Upper lobe of right lung (tissue), 1 donor: ENCODE results near the gene CYP8B1. TPM values are rescaled to one million over a fixed set of nuclear protein-coding genes. Genes with fewer than 3 reads are reported as not detected.
A peak's percentile ranks its signal among the peaks of the same experiment; 100 is the strongest.

Source experiments
- ATAC-seq: fragments of 200-7000 bp; cut with Tn5 transposase; one replicate; pipeline ENCODE4 v1.9.1; 2020; ENCODE audit warnings: mild to moderate bottlenecking, moderate library complexity
- DNase-seq: peaks from one replicate; pipeline ENCODE4 v3.0.0-alpha.2; 2020
- H3K27ac ChIP-seq: fragments of 200-600 bp; one replicate; pipeline ENCODE4 v1.8.0; 2022
- H3K27me3 ChIP-seq: fragments of 200-600 bp; one replicate; pipeline ENCODE4 v1.8.0; 2022; ENCODE audit warnings: mild to moderate bottlenecking
- H3K36me3 ChIP-seq: fragments of 200-600 bp; one replicate; pipeline ENCODE4 v1.8.0; 2022
- H3K4me1 ChIP-seq: fragments of 200-600 bp; one replicate; pipeline ENCODE4 v1.8.0; 2022
- H3K4me3 ChIP-seq: fragments of 200-600 bp; one replicate; pipeline ENCODE4 v1.8.0; 2022; ENCODE audit warnings: mild to moderate bottlenecking
- H3K9me3 ChIP-seq: fragments of 200-600 bp; one replicate; pipeline ENCODE4 v1.8.0; 2022
- CTCF ChIP-seq: fragments of 200-600 bp; IDR thresholded peaks from one replicate; pipeline ENCODE4 v1.8.0; 2022; ENCODE audit warnings: antibody characterized with exemption
- intact Hi-C: fragments of 100-400 bp; cut with DNase I; formaldehyde crosslinking; loops from one replicate; pipeline ENCODE4 v1.11.0; 2022
- total RNA-seq: library from RNA; stranded (reverse); fragmentation: NEBNext Ultra II Directional; extraction: Animal tissue kit (Norgen Biotek cat#: 25700); gene quantifications from one replicate; pipeline ENCODE4 v1.2.1, GENCODE V29; 2021
- donor health status: DM: no; HTN: yes; CAD: no; lungs with severe emphysema.

The CYP8B1 gene
- total RNA-seq, 1 donor from 2014 or later = not detected

- Histone ChIP-seq H3K27ac (peak overlapping the region; percentile 71), H3K4me3 (no peak overlapping the region)
- intact Hi-C loops = no loop called here
These were observed 31.8 kb downstream of the CYP8B1 start for GRCh38 chr3:42843713-42844411.

DNA sequence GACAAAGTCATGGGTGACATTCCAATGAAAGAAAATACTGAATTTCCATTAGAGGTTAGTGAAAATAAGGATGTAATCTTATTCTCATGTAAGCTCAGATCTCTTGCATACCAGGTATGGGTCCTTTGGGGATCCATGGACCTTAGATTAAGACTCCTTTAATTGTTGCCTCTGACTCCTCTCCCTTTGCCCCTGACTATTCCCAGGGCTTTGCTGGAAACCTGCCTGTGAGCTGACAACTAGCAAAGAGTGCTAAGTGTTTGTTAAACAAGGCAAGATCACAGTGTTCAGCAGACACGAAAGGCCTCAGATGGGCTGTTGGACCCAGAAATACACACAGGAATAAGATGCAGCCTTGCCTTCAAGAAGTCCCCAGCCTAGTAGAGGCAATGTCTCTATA is 34.3 kb downstream of the CYP8B1 start:
- ATAC-seq = no peak
- H3K4me3 ChIP-seq = no peak overlapping the region

More at GRCh38 chr3:42843713-42844411, 31.8 kb downstream of the CYP8B1 start:
- TF ChIP-seq CTCF = no peak
- Histone ChIP-seq H3K4me1 (peaks cover 34% of the 10 kb centered on the region), H3K27me3 (no peaks in the 10 kb centered on the region), H3K36me3 (no peaks in the 10 kb centered on the region), H3K9me3 (no peaks in the 10 kb centered on the region)
- peak; percentile 9 for ATAC-seq
- DNase-seq = no peak

GRCh38 chr3:42839616-42840015 is 36.1 kb downstream of the CYP8B1 start:
- peak; percentile 89 for ATAC-seq
- Histone ChIP-seq H3K4me3 (no peak overlapping the region), H3K36me3 (no peaks in the 10 kb centered on the region), H3K9me3 (no peaks in the 10 kb centered on the region), H3K27me3 (no peaks in the 10 kb centered on the region), H3K27ac (no peak overlapping the region), H3K4me1 (peaks cover 12% of the 10 kb centered on the region)
- no peak for DNase-seq
- intact Hi-C loops = no loop called here
- TF ChIP-seq CTCF = peak; percentile 67

More for the DNA sequence above, 34.3 kb downstream of the CYP8B1 start:
- H3K36me3 ChIP-seq = no peaks in the 10 kb centered on the region
- no peak for DNase-seq
- peaks cover 20% of the 10 kb centered on the region for H3K4me1 ChIP-seq
- H3K27me3 ChIP-seq = no peaks in the 10 kb centered on the region
- no peak for TF ChIP-seq CTCF
- no peaks in the 10 kb centered on the region for H3K9me3 ChIP-seq
- intact Hi-C loops = no loop called here
- H3K27ac ChIP-seq = no peak overlapping the region

- Histone ChIP-seq H3K36me3 (no peaks in the 10 kb centered on the region), H3K27ac (no peak overlapping the region), H3K4me3 (no peak overlapping the region), H3K9me3 (no peaks in the 10 kb centered on the region), H3K27me3 (no peaks in the 10 kb centered on the region), H3K4me1 (peaks cover 3% of the 10 kb centered on the region)
- DNase-seq (no peak), ATAC-seq (no peak)
- intact Hi-C loops = no loop called here
- TF ChIP-seq CTCF = no peak
These were observed 37.1 kb downstream of the CYP8B1 start for GRCh38 chr3:42838571-42838970.

GRCh38 chr3:42836150-42837123 is 39.2 kb downstream of the CYP8B1 start:
- Histone ChIP-seq H3K27me3 (no peaks in the 10 kb centered on the region), H3K9me3 (no peaks in the 10 kb centered on the region), H3K4me1 (no peaks in the 10 kb centered on the region), H3K36me3 (no peaks in the 10 kb centered on the region), H3K27ac (no peak overlapping the region), H3K4me3 (no peak overlapping the region)
- DNase-seq (no peak), ATAC-seq (no peak)
- no peak for TF ChIP-seq CTCF
- intact Hi-C loops = no loop called here
